HG02571 (cell line): ENCODE results near the gene ARSG.
"Not testable (repeated sequence)": the region's sequence is repeated elsewhere in the genome, so short reads cannot be mapped to it uniquely, and the experiment has no call there.

Source experiments
- ATAC-seq: cut with Tn5 transposase; IDR thresholded peaks from one replicate; pipeline ENCODE4 v1.9.1; 2021; ENCODE audit warnings: mild to moderate bottlenecking, moderate library complexity; ENCODE audit not compliant: unreplicated experiment

Gene ARSG

GRCh38 chr17:68368387-68368786, 77.1 kb downstream of the ARSG start:
- ATAC-seq = no peak

GRCh38 chr17:68375566-68375965, 84.3 kb downstream of the ARSG start:
- ATAC-seq = no peak

- ATAC-seq = not testable (repeated sequence)
Observed at GRCh38 chr17:68376178-68376577, 84.9 kb downstream of the ARSG start.

GRCh38 chr17:68377771-68378267, 86.5 kb downstream of the ARSG start:
- ATAC-seq = no peak

GRCh38 chr17:68378268-68379176, 87.2 kb downstream of the ARSG start:
- no peak for ATAC-seq

GRCh38 chr17:68379177-68379510, 87.8 kb downstream of the ARSG start:
- no peak for ATAC-seq

DNA sequence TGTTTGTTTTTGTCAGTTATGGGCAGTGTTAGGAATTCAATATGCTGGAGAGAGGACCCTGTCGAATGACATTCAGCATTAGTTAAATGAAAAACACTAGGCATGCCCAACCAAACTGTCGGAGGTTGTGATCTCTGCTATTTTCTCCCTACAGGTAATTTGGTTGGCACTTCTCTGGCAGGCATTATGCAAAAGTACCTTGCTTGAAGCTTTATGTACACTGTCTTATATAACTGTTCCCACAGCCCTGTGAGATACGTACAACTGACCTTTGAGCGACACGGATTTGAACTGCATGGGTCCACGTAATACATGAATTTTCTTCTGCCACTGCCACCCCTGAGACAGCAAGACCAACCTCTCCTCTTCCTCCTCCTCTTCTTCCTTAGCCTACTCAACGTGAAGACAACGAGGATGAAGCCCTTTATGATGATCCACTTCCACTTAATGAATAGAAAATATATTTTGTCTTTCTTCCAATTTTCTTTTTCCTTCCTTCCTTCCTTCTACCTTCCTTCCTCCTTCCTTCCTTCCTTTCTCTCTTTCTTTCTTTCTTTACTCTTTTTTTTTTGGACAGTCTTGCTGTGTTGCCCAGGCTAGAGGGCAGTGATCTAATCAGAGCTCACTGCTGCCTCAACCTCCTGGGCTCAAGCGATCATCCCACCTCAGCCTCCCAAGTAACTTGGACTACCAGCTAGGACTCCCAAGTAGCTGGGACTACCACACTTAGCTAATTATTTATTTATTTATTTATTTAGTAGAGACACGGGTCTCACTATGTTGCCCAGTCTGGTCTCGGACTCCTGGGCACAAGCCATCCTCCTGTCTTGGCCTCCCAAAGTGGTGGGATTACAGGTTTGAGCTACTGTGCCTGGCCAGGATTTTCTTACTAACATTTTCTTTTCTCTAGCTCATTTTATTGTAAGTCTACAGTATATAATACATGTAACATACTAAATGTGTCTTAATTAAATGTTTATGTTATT, 88.7 kb downstream of the ARSG start:
- ATAC-seq = no peak

- ATAC-seq = no peak
Observed at GRCh38 chr17:68381076-68381900, 90.0 kb downstream of the ARSG start.

GRCh38 chr17:68382582-68383085, 91.3 kb downstream of the ARSG start:
- ATAC-seq = no peak

DNA sequence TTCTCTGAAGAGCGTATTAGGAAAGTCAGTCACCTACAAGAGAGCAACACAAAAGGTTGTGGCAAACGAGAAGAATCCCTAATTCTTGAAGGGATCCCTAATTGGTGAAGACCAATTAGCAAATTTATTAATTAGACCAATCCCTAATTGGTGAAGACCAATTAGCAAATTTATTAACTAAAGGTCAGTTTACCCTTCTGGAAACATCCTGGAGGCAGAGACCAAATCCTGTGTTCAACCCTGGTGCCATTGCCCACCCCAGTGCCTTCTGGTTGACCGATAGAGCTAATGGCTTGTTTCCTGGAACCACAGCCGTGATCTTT, 91.8 kb downstream of the ARSG start:
- no peak for ATAC-seq

- no peak for ATAC-seq
Observed at GRCh38 chr17:68383443-68384321, 92.4 kb downstream of the ARSG start.

DNA sequence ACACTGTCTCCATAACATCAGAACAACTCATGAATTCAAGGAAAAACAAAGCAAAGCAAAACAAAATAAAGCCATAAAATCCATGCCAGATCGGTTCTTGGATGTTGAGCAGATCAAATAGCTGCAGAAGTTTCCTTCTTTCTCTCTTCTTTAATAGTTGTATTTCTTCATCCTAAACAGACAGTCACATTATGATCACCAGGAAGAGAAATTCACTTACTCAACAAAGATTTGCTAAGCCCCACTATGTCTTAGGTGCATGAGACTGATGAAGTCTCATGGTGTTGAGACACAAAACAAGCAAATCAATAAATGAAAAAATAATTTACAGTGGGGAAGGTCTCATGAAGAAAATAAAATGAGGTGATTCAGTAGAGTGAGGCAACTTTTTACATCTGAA, 93.2 kb downstream of the ARSG start:
- no peak for ATAC-seq

GRCh38 chr17:68384941-68385340, 93.6 kb downstream of the ARSG start:
- no peak for ATAC-seq

DNA sequence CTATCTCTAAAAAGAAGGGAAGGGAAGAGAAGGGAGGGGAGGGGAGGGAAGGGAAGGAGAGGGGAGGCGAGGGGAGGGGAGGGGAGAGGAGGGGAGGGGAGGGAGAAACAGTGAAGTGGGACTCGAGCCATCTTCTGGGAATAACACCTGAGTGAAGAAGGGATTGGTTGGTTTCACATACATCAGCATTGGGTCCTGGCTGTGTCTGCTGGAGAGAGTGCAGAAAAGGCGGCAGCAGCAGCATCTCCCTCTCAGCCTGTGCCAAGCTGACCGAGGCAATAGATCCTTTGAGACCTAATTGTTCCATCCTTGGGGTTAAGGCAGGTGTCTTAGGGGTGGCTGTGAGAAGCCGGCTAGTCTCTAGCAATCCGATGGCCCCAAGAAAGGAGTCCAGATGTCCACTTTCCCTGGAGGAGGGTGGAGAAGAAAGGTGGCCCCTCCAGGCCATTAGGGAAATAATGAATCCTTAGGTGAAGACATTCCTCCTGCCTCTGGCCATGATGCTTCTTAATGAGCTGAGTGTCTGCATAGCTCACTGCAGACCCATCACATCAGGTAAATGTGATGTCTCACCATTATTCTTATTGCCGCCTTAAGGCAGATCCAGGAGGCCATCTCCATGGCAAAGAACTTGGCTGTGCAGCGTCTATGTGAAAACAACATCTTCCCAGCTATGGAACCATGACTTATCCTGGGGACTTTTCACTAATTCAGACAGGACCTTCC, 94.4 kb downstream of the ARSG start:
- no peak for ATAC-seq

GRCh38 chr17:68387435-68388218, 96.3 kb downstream of the ARSG start:
- no peak for ATAC-seq

- ATAC-seq = no peak
Observed at GRCh38 chr17:68389041-68389440, 97.7 kb downstream of the ARSG start.

DNA sequence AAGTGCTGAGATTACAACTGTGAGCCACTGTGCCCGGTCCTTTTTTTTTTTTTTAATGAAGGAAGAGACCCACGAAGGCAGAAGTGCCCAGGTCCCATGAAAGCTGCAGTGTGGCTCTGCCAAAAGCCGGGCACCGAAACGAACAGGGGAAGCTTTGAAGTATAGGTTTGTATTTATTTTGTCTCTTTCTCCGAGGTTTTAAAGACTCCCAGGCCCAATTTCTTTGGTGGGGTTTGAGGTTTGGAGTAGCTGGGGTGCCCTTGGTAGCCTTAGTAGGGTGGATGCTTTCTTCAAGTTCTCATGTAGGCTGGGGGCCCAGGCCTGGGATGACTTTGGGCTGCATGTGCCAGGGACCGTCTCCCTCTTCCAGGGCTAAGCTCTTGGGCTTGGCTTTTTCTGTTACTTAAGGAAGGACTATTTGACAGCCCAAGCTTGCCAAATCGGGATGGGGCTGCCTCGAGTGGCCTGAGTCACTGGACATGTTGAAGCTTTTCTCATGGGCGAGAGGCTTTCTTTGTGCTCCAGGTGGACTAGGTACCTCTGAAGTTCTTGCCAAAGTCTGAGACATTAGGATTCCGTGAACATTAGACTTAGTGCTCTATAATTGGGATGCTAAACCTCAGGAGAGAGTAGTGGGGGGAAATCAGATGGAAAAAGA, 99.7 kb downstream of the ARSG start:
- no peak for ATAC-seq
